ENCODE measurements around the gene SLC35F2. TPM values are rescaled to one million over a fixed set of nuclear protein-coding genes. Genes with fewer than 3 reads are reported as not detected.
"Not testable (repeated sequence)": the region's sequence is repeated elsewhere in the genome, so short reads cannot be mapped to it uniquely, and the experiment has no call there.

The SLC35F2 gene
- total and polyA plus RNA-seq, 4 donors = 9.5 to 14.8 (median 12.5) TPM

DNA sequence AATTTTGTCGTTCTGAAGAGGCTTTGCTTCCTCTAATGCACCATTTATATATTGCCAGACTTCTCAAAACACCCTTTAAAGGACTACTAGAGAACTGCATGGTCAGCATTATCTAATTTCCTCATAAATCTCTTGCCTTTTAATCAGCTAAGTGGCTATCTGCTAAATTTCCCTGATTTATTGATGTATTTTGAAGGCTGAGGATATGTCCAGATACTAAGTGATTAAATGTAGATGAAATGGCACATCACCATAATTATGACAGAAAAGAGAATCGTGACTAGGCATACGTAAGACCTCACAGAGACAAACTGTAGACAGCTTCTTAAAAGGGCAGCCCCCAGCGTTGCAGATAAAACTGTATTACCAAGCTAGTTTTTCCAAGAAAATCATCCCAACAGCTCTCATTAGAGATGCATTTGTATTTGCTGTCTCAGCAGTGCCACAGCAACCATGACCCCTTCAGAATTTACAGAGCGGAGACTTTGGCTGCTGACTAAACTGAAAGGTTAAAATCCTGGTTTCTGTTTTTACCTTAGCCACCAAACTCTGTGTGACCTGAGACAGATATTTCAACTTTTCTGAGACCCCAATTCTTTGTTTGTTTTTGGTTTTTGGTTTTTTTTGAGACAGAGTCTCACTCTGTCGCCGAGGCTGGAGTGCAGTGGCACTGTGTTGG lies 79.6 kb downstream of the SLC35F2 start:
- Histone ChIP-seq H3K9me3 (ENCODE audit: control insufficient read depth, insufficient read depth, low read length) (no peaks in the 10 kb centered on the region), H3K4me1 (ENCODE audit: control insufficient read depth, insufficient read depth, low read length) (no peaks in the 10 kb centered on the region), H3K36me3 (ENCODE audit: control insufficient read depth, insufficient read depth, low read length) (no peaks in the 10 kb centered on the region), H3K27ac (ENCODE audit: low read depth, low read length) (no peak overlapping the region), H3K4me3 (ENCODE audit: low read depth, low read length) (no peak overlapping the region), H3K27me3 (ENCODE audit: control insufficient read depth, insufficient read depth, low read length) (no peaks in the 10 kb centered on the region)
- WGBS (ENCODE audit: insufficient coverage) = 55% methylated on average over 1 of the region's 7 CpGs
- DNase-seq (ENCODE audit: low read depth in 4 of 6, low spot score in 6 of 6) = peak in 1 of 6 donors; percentile 65

GRCh38 chr11:107777110-107777509 lies 81.5 kb downstream of the SLC35F2 start:
- Histone ChIP-seq H3K27me3 (ENCODE audit: control insufficient read depth, insufficient read depth, low read length) (no peaks in the 10 kb centered on the region), H3K36me3 (ENCODE audit: control insufficient read depth, insufficient read depth, low read length) (no peaks in the 10 kb centered on the region), H3K4me1 (ENCODE audit: control insufficient read depth, insufficient read depth, low read length) (no peaks in the 10 kb centered on the region), H3K9me3 (ENCODE audit: control insufficient read depth, insufficient read depth, low read length) (no peaks in the 10 kb centered on the region), H3K4me3 (ENCODE audit: low read depth, low read length) (no peak overlapping the region), H3K27ac (ENCODE audit: low read depth, low read length) (no peak overlapping the region)
- no CpG with 5 or more reads among the region's 2 CpGs for WGBS (ENCODE audit: insufficient coverage)
- DNase-seq (ENCODE audit: low read depth in 4 of 6, low spot score in 6 of 6) = peak in 1 of 6 donors; percentile 25

DNA sequence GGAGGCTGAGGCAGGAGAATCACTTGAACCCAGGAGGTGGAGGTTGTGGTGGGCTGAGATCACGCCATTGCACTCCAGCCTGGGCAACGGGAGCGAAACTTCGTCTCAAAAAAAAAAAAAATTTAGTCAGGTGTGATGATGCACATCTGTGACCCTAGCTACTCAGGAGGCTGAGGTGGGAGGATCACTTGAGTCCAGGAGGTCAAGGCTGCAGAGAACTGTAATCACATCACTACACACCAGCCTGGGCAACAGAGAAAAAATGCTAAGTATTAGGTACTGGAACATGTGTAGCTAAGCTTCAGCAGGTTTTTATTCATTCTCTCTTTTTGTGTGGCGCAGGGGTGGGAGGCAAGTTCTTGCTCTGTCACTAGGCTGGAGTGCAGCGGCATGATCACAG lies 82.5 kb downstream of the SLC35F2 start:
- WGBS (ENCODE audit: insufficient coverage) = no CpG with 5 or more reads among the region's 6 CpGs
- no peaks in the 10 kb centered on the region for H3K4me1 ChIP-seq (ENCODE audit: control insufficient read depth, insufficient read depth, low read length)
- no peaks in the 10 kb centered on the region for H3K36me3 ChIP-seq (ENCODE audit: control insufficient read depth, insufficient read depth, low read length)
- H3K27me3 ChIP-seq (ENCODE audit: control insufficient read depth, insufficient read depth, low read length) = no peaks in the 10 kb centered on the region
- no peaks in the 10 kb centered on the region for H3K9me3 ChIP-seq (ENCODE audit: control insufficient read depth, insufficient read depth, low read length)
- DNase-seq (ENCODE audit: low read depth in 4 of 6, low spot score in 6 of 6) = no peak
- no peak overlapping the region for H3K4me3 ChIP-seq (ENCODE audit: low read depth, low read length)
- no peak overlapping the region for H3K27ac ChIP-seq (ENCODE audit: low read depth, low read length)

DNA sequence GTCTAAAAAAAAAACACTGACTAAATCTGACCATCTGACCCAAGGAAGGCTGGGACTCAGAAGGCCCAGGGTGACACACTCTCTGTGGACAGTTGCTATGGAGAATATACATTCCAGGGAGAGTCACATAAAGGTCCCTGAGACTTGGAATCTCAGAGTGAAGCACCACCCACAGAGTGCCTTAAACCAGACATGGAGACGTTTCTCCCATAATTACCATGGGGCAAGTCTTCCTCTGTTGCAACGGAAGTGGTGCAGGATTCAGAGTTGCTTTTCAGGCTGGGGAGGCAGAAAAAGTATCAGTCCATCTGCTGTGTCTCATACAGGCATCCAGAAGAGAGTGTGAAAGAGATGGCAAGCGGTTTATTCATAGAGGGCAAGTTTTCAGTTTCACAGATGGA lies 88.0 kb downstream of the SLC35F2 start:
- Histone ChIP-seq H3K4me3 (ENCODE audit: low read depth, low read length) (no peak overlapping the region), H3K36me3 (ENCODE audit: control insufficient read depth, insufficient read depth, low read length) (no peaks in the 10 kb centered on the region), H3K4me1 (ENCODE audit: control insufficient read depth, insufficient read depth, low read length) (no peaks in the 10 kb centered on the region), H3K9me3 (ENCODE audit: control insufficient read depth, insufficient read depth, low read length) (no peaks in the 10 kb centered on the region), H3K27me3 (ENCODE audit: control insufficient read depth, insufficient read depth, low read length) (no peaks in the 10 kb centered on the region), H3K27ac (ENCODE audit: low read depth, low read length) (no peak overlapping the region)
- WGBS (ENCODE audit: insufficient coverage) = 67% methylated on average over 1 of the region's 3 CpGs
- peak in 1 of 6 donors; percentile 82 for DNase-seq (ENCODE audit: low read depth in 4 of 6, low spot score in 6 of 6)

DNA sequence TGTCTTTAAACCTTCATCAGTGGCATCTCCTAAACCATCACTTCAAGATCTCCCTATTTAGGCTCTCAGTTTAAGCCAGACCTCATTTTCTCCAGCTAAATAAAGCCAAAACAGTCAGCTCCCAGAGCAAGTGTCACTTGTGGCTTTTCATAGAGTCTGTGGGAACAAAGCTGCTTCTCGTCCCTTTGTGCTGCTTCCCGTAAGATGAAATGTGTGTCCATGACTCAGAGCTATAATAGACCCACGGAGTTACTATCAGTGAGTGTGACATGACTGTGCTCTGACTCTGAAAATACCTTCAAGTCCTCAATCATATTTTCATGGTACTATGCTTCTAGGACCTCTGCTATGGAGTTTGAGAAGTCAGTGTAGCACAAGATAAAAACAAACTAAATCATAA lies 89.4 kb downstream of the SLC35F2 start:
- H3K4me3 ChIP-seq (ENCODE audit: low read depth, low read length) = no peak overlapping the region
- H3K4me1 ChIP-seq (ENCODE audit: control insufficient read depth, insufficient read depth, low read length) = no peaks in the 10 kb centered on the region
- DNase-seq (ENCODE audit: low read depth in 4 of 6, low spot score in 6 of 6) = peak in 1 of 6 donors; percentile 9
- no peaks in the 10 kb centered on the region for H3K27me3 ChIP-seq (ENCODE audit: control insufficient read depth, insufficient read depth, low read length)
- 39% methylated on average over 2 of the region's 3 CpGs for WGBS (ENCODE audit: insufficient coverage)
- H3K27ac ChIP-seq (ENCODE audit: low read depth, low read length) = no peak overlapping the region
- no peaks in the 10 kb centered on the region for H3K9me3 ChIP-seq (ENCODE audit: control insufficient read depth, insufficient read depth, low read length)
- no peaks in the 10 kb centered on the region for H3K36me3 ChIP-seq (ENCODE audit: control insufficient read depth, insufficient read depth, low read length)

GRCh38 chr11:107758719-107759355 lies 99.8 kb downstream of the SLC35F2 start:
- not testable (repeated sequence) for H3K4me1 ChIP-seq (ENCODE audit: control insufficient read depth, insufficient read depth, low read length); H3K27ac ChIP-seq (ENCODE audit: low read depth, low read length); H3K4me3 ChIP-seq (ENCODE audit: low read depth, low read length); H3K36me3 ChIP-seq (ENCODE audit: control insufficient read depth, insufficient read depth, low read length); H3K27me3 ChIP-seq (ENCODE audit: control insufficient read depth, insufficient read depth, low read length); DNase-seq (ENCODE audit: low read depth in 4 of 6, low spot score in 6 of 6); H3K9me3 ChIP-seq (ENCODE audit: control insufficient read depth, insufficient read depth, low read length)
- 94% methylated on average over 7 of the region's 7 CpGs for WGBS (ENCODE audit: insufficient coverage)

- no peaks in the 10 kb centered on the region for H3K36me3 ChIP-seq (ENCODE audit: control insufficient read depth, insufficient read depth, low read length)
- DNase-seq (ENCODE audit: low read depth in 4 of 6, low spot score in 6 of 6) = no peak
- H3K27ac ChIP-seq (ENCODE audit: low read depth, low read length) = no peak overlapping the region
- no peak overlapping the region for H3K4me3 ChIP-seq (ENCODE audit: low read depth, low read length)
- WGBS (ENCODE audit: insufficient coverage) = no CpG with 5 or more reads among the region's 1 CpG
- no peaks in the 10 kb centered on the region for H3K4me1 ChIP-seq (ENCODE audit: control insufficient read depth, insufficient read depth, low read length)
- H3K9me3 ChIP-seq (ENCODE audit: control insufficient read depth, insufficient read depth, low read length) = no peaks in the 10 kb centered on the region
- no peaks in the 10 kb centered on the region for H3K27me3 ChIP-seq (ENCODE audit: control insufficient read depth, insufficient read depth, low read length)
Measured at GRCh38 chr11:107757661-107758060, 100.9 kb downstream of the SLC35F2 start.

GRCh38 chr11:107756553-107756952 lies 102.0 kb downstream of the SLC35F2 start:
- no peaks in the 10 kb centered on the region for H3K36me3 ChIP-seq (ENCODE audit: control insufficient read depth, insufficient read depth, low read length)
- no peak overlapping the region for H3K4me3 ChIP-seq (ENCODE audit: low read depth, low read length)
- no peaks in the 10 kb centered on the region for H3K4me1 ChIP-seq (ENCODE audit: control insufficient read depth, insufficient read depth, low read length)
- H3K9me3 ChIP-seq (ENCODE audit: control insufficient read depth, insufficient read depth, low read length) = no peaks in the 10 kb centered on the region
- DNase-seq (ENCODE audit: low read depth in 4 of 6, low spot score in 6 of 6) = no peak
- H3K27ac ChIP-seq (ENCODE audit: low read depth, low read length) = no peak overlapping the region
- no peaks in the 10 kb centered on the region for H3K27me3 ChIP-seq (ENCODE audit: control insufficient read depth, insufficient read depth, low read length)
- WGBS (ENCODE audit: insufficient coverage) = 42% methylated on average over 1 of the region's 1 CpG

DNA sequence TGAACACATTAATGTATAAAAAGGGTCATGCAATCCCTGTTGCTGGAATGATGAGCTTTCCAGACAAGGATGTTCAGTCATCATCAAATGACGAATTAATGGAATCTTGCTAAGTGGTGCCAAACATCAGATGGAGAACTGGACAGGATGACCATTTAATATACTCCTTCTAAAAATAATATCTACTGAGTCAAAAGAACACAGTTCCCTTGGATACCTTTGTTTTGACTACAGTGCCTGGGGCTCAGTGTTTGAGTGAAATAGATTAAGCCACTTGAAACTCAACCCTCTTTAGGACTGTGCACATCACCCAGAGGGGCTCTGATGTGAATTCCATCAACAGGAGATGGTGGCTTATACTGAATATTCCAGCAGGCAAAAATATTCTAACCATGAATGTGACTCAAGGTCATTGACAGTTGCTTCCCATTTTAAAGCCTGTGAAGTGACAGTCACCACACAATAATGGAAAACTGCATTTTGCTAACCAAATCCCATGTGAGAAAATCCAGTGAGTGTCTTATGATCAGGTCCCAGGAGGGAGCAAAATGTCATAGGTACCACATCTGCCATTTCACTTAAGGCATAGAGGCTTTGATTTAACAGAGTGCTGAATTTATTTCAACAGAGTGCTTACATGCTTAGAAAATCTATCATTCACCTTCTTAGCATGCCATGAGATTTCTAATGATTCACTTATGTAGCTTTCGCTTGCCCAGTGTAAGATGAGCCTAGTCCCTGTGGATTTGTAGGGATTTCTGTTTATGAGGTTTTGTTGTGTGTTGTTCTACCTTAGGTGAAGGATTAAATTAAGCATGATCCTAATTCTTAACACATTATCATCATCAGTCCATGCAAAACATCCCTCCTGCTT lies 105.4 kb downstream of the SLC35F2 start:
- Histone ChIP-seq H3K36me3 (ENCODE audit: control insufficient read depth, insufficient read depth, low read length) (no peaks in the 10 kb centered on the region), H3K27me3 (ENCODE audit: control insufficient read depth, insufficient read depth, low read length) (no peaks in the 10 kb centered on the region), H3K27ac (ENCODE audit: low read depth, low read length) (no peak overlapping the region), H3K9me3 (ENCODE audit: control insufficient read depth, insufficient read depth, low read length) (no peaks in the 10 kb centered on the region), H3K4me1 (ENCODE audit: control insufficient read depth, insufficient read depth, low read length) (no peaks in the 10 kb centered on the region), H3K4me3 (ENCODE audit: low read depth, low read length) (no peak overlapping the region)
- no peak for DNase-seq (ENCODE audit: low read depth in 4 of 6, low spot score in 6 of 6)
- WGBS (ENCODE audit: insufficient coverage) = no CpG with 5 or more reads among the region's 2 CpGs

Measured in spinal cord (tissue), 10 donors.